MCF 10A (cell line): ENCODE measurements around the gene ZEB1. TPM values are rescaled to one million over a fixed set of nuclear protein-coding genes. Genes with fewer than 3 reads are reported as not detected.

Experiments
- BruUV-seq: library from RNA; stranded (reverse); fragments of 400-500 nt; replicated peaks from 2 replicates; lab custom pipeline; 2021; lab: Mats Ljungman, UMichigan
- CTCF ChIA-PET: fragments of 300-600 bp; sonication (Branson Sonifier 250); formaldehyde crosslinking; extraction: SDS; loops from one replicate; lab custom pipeline; 2021; ENCODE audit warnings: antibody characterized with exemption, inconsistent platforms; lab: Yijun Ruan, JAX
- POLR2A ChIA-PET: fragments of 300-600, 350-650 bp; sonication (Branson Sonifier 250); formaldehyde crosslinking; extraction: SDS; loops from one replicate; lab custom pipeline; 2020; ENCODE audit warnings: antibody characterized with exemption, inconsistent platforms; lab: Yijun Ruan, JAX
- DNase-seq: peaks from one replicate; pipeline ENCODE4 v3.0.0-alpha.2; 2018; ENCODE audit not compliant: unreplicated experiment
- H3K27ac Mint-ChIP-seq: one replicate; pipeline ENCODE4 v1.8.0; 2022; ENCODE audit warnings: mild to moderate bottlenecking, low read depth, mixed read lengths; ENCODE audit not compliant: unreplicated experiment
- H3K27me3 Mint-ChIP-seq: one replicate; pipeline ENCODE4 v1.8.0; 2022; ENCODE audit warnings: mixed read lengths; ENCODE audit not compliant: insufficient read depth, unreplicated experiment
- H3K36me3 Mint-ChIP-seq: one replicate; pipeline ENCODE4 v1.8.0; 2022; ENCODE audit warnings: mild to moderate bottlenecking, moderate library complexity, mixed read lengths; ENCODE audit not compliant: insufficient read depth, unreplicated experiment
- H3K4me1 Mint-ChIP-seq: one replicate; pipeline ENCODE4 v1.8.0; 2022; ENCODE audit warnings: mixed read lengths; ENCODE audit not compliant: insufficient read depth, unreplicated experiment
- H3K4me3 Mint-ChIP-seq: one replicate; pipeline ENCODE4 v1.8.0; 2022; ENCODE audit warnings: mild to moderate bottlenecking, moderate library complexity, mixed read lengths; ENCODE audit not compliant: unreplicated experiment
- H3K9me3 Mint-ChIP-seq: one replicate; pipeline ENCODE4 v1.8.0; 2022; ENCODE audit warnings: mixed read lengths; ENCODE audit not compliant: unreplicated experiment
- intact Hi-C: fragments of 100-400 bp; cut with micrococcal nuclease; formaldehyde crosslinking; loops from 2 replicates; pipeline ENCODE4 v1.14.1; 2022
- total RNA-seq: library from RNA; stranded (reverse); gene quantifications from 2 replicates; pipeline ENCODE4 v1.2.3, GENCODE V29; 2022
- TF ChIP-seq, protein P1 (sequence below): fragments of 200-600 bp; IDR thresholded peaks from one replicate; pipeline ENCODE4 v1.8.0; 2022; ENCODE audit warnings: antibody characterized with exemption, mild to moderate bottlenecking; ENCODE audit not compliant: unreplicated experiment

Gene ZEB1
- total RNA-seq, 1 experiment from 2014 or later: 15.1 TPM

- Mint-ChIP-seq H3K36me3 (no peaks in the 10 kb centered on the region), H3K9me3 (no peaks in the 10 kb centered on the region), H3K27ac (no peak overlapping the region), H3K4me1 (no peaks in the 10 kb centered on the region), H3K4me3 (no peak overlapping the region), H3K27me3 (no peaks in the 10 kb centered on the region)
- no peak for DNase-seq
- BruUV-seq: no TSS peak
- TF ChIP-seq, protein P1, sequence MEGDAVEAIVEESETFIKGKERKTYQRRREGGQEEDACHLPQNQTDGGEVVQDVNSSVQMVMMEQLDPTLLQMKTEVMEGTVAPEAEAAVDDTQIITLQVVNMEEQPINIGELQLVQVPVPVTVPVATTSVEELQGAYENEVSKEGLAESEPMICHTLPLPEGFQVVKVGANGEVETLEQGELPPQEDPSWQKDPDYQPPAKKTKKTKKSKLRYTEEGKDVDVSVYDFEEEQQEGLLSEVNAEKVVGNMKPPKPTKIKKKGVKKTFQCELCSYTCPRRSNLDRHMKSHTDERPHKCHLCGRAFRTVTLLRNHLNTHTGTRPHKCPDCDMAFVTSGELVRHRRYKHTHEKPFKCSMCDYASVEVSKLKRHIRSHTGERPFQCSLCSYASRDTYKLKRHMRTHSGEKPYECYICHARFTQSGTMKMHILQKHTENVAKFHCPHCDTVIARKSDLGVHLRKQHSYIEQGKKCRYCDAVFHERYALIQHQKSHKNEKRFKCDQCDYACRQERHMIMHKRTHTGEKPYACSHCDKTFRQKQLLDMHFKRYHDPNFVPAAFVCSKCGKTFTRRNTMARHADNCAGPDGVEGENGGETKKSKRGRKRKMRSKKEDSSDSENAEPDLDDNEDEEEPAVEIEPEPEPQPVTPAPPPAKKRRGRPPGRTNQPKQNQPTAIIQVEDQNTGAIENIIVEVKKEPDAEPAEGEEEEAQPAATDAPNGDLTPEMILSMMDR: no peak
- ChIA-PET CTCF (no interaction called here), POLR2A (interaction anchor here (1.0 to 1.2 kb wide), 2 partner anchors 9 to 38 kb away, joined by 3 to 4 read pairs; no protein-coding TSS in a partner anchor)
- intact Hi-C loops: no loop called here
Observed at GRCh38 chr10:31383810-31384588, 65.0 kb downstream of the ZEB1 start.

DNA sequence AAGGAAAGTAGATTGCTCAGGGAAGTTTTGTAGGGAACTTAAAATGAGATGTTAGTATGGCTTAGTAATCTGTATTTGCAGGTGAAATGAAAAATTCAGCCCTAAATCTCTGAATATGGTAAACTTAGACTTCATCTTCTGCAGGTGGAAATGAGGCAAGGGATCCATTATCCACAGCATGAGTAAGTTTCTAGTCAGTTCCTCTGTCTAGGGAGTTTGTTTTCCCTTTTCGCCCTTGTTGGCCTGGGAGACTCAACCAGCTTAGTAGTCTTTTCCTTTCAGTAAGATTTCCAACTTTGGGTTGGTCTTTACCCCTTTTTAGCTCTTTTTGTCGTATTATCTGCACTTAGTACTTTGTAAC, 65.6 kb downstream of the ZEB1 start:
- Mint-ChIP-seq H3K27me3 (no peaks in the 10 kb centered on the region), H3K27ac (no peak overlapping the region), H3K36me3 (no peaks in the 10 kb centered on the region), H3K4me1 (no peaks in the 10 kb centered on the region), H3K9me3 (no peaks in the 10 kb centered on the region), H3K4me3 (no peak overlapping the region)
- ChIA-PET POLR2A (interaction anchor here (1.0 kb wide), 1 partner anchor 9 kb away, joined by 3 read pairs; no protein-coding TSS in a partner anchor), CTCF (no interaction called here)
- no TSS peak for BruUV-seq
- DNase-seq: no peak
- intact Hi-C loops: no loop called here
- TF ChIP-seq, protein P1: no peak

GRCh38 chr10:31390804-31391203, 71.8 kb downstream of the ZEB1 start:
- DNase-seq: peak; percentile 55
- BruUV-seq: no TSS peak
- Mint-ChIP-seq H3K27me3 (no peaks in the 10 kb centered on the region), H3K27ac (no peak overlapping the region), H3K9me3 (no peaks in the 10 kb centered on the region), H3K4me3 (no peak overlapping the region), H3K36me3 (no peaks in the 10 kb centered on the region), H3K4me1 (peaks cover 8% of the 10 kb centered on the region)
- intact Hi-C loops: no loop called here
- ChIA-PET POLR2A (interaction anchor here (1.3 kb wide), 1 partner anchor 31 kb away, joined by 4 read pairs; no protein-coding TSS in a partner anchor), CTCF (interaction anchor here (0.6 kb wide), 2 partner anchors 14 to 37 kb away, joined by 3 read pairs; no protein-coding TSS in a partner anchor)
- TF ChIP-seq, protein P1: no peak

DNA sequence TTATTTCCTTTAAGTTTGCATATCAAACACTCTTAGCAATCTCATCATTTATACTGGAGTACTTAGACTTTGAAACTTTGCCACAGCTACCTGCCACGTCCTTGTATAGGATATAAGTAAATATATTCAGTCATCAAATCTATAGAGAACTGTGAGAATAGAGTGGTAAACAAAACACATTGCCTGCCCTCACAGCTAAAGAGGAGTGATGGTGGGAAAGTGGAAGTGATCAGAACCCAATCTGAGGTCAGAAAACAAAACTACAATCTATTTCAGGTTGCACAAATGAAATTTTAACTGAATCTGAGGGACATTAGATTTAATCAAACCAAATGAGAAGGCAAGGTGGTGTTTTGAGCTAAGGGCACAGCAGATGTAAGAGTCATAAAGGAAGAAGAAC, 74.8 kb downstream of the ZEB1 start:
- intact Hi-C loops: no loop called here
- TF ChIP-seq, protein P1: no peak
- DNase-seq: no peak
- H3K36me3 Mint-ChIP-seq: no peaks in the 10 kb centered on the region
- H3K27me3 Mint-ChIP-seq: no peaks in the 10 kb centered on the region
- no peak overlapping the region for H3K27ac Mint-ChIP-seq
- H3K9me3 Mint-ChIP-seq: no peaks in the 10 kb centered on the region
- H3K4me1 Mint-ChIP-seq: peaks cover 8% of the 10 kb centered on the region
- H3K4me3 Mint-ChIP-seq: no peak overlapping the region
- no TSS peak for BruUV-seq
- CTCF ChIA-PET: interaction anchor here (0.6 kb wide), 1 partner anchor 1981 kb away, joined by 3 read pairs; no protein-coding TSS in a partner anchor
- POLR2A ChIA-PET: interaction anchor here (0.9 to 1.1 kb wide), 3 partner anchors 9 to 99 kb away, joined by 3 read pairs; no protein-coding TSS in a partner anchor
